CD14-positive monocyte (primary cell): ENCODE measurements around the gene AFDN. TPM values are rescaled to one million over a fixed set of nuclear protein-coding genes. Genes with fewer than 3 reads are reported as not detected.

Source experiments
- DNase-seq, 3 donors: peaks; one replicate each; pipeline ENCODE4 v3.0.0-alpha.2; 2011 to 2022
- H2AFZ ChIP-seq: 2 replicates; pipeline ENCODE4 v1.6.0; 2012; ENCODE audit warnings: mild to moderate bottlenecking, low read depth, low read length, inconsistent platforms; ENCODE audit not compliant: insufficient read depth, poor library complexity, severe bottlenecking
- H3K27ac ChIP-seq, 2 donors: 1 replicate in 1 of 2; 2 replicates in 1 of 2; pipeline ENCODE4 v1.5.1; 2012 to 2013; ENCODE audit warnings: low read length in 2 of 2, control low read depth in 1 of 2, inconsistent platforms in 1 of 2, low read depth in 1 of 2, mild to moderate bottlenecking in 1 of 2
- H3K27me3 ChIP-seq, 2 donors: one replicate each; pipeline versions ENCODE4 v1.6.0 to v1.6.1; 2011 to 2013; ENCODE audit warnings: low read length in 2 of 2; ENCODE audit not compliant: control insufficient read depth in 2 of 2, insufficient read depth in 2 of 2
- H3K36me3 ChIP-seq, 2 donors: replicated peaks in 1 of 2; 1 replicate in 1 of 2; 2 replicates in 1 of 2; pipeline versions ENCODE4 v1.5.1 to v1.6.1; 2012 to 2013; ENCODE audit warnings: low read length in 2 of 2, control low read depth in 1 of 2, inconsistent platforms in 1 of 2, mild to moderate bottlenecking in 1 of 2; ENCODE audit not compliant: insufficient read depth in 2 of 2, control insufficient read depth in 1 of 2
- H3K4me1 ChIP-seq, 2 donors: 1 replicate in 1 of 2; 2 replicates in 1 of 2; pipeline versions ENCODE4 v1.5.1 to v1.6.1; 2012 to 2013; ENCODE audit warnings: low read length in 2 of 2, control low read depth in 1 of 2, inconsistent platforms in 1 of 2, mild to moderate bottlenecking in 1 of 2, moderate library complexity in 1 of 2; ENCODE audit not compliant: insufficient read depth in 2 of 2, control insufficient read depth in 1 of 2
- H3K4me2 ChIP-seq: replicated peaks from 2 replicates; pipeline ENCODE3; 2012; ENCODE audit warnings: low read length, moderate library complexity, mild to moderate bottlenecking; ENCODE audit not compliant: poor library complexity, severe bottlenecking; ENCODE audit errors: extremely low read depth
- H3K4me3 ChIP-seq, 3 experiments: fragments of 200-600 bp in 1 of 3; sonication (generic) in 1 of 3; replicated peaks in 1 of 3; 1 replicate in 2 of 3; 2 replicates in 1 of 3; pipeline ENCODE4 v1.5.1; 2011 to 2013; ENCODE audit warnings: low read length in 3 of 3, mild to moderate bottlenecking in 3 of 3, control low read depth in 2 of 3, low read depth in 2 of 3, inconsistent platforms in 1 of 3, moderate library complexity in 1 of 3
- H3K79me2 ChIP-seq: 2 replicates; pipeline ENCODE4 v1.6.0; 2012; ENCODE audit warnings: mild to moderate bottlenecking, control low read depth, inconsistent platforms, low read length, moderate library complexity; ENCODE audit not compliant: insufficient read depth
- H3K9ac ChIP-seq: 2 replicates; pipeline ENCODE4 v1.6.0; 2017; ENCODE audit warnings: low read length, mild to moderate bottlenecking; ENCODE audit not compliant: insufficient read depth, poor library complexity, severe bottlenecking
- H3K9me3 ChIP-seq, 2 donors: replicated peaks in 1 of 2; 1 replicate in 1 of 2; 2 replicates in 1 of 2; pipeline versions ENCODE4 v1.5.1 to v1.6.1; 2012 to 2013; ENCODE audit warnings: low read length in 2 of 2, control low read depth in 1 of 2; ENCODE audit not compliant: control insufficient read depth in 1 of 2, insufficient read depth in 1 of 2
- H4K20me1 ChIP-seq: 2 replicates; pipeline ENCODE4 v1.6.0; 2012; ENCODE audit warnings: mild to moderate bottlenecking, low read length, control low read depth, moderate library complexity; ENCODE audit not compliant: insufficient read depth
- H3K27ac Mint-ChIP-seq, 7 donors: one replicate each; pipeline ENCODE4 v1.8.0; 2020; ENCODE audit warnings: mild to moderate bottlenecking in 7 of 7, mixed read lengths in 7 of 7, moderate library complexity in 6 of 7, inconsistent platforms in 2 of 7
- H3K27me3 Mint-ChIP-seq, 3 donors: one replicate each; pipeline ENCODE4 v1.8.0; 2021 to 2022; ENCODE audit warnings: low read depth in 3 of 3, mild to moderate bottlenecking in 3 of 3, mixed read lengths in 3 of 3, moderate library complexity in 3 of 3, inconsistent platforms in 1 of 3
- H3K36me3 Mint-ChIP-seq, 2 donors: one replicate each; pipeline ENCODE4 v1.8.0; 2020; ENCODE audit warnings: mixed read lengths in 2 of 2, inconsistent platforms in 1 of 2, mild to moderate bottlenecking in 1 of 2
- H3K4me1 Mint-ChIP-seq: one replicate; pipeline ENCODE4 v1.8.0; 2020; ENCODE audit warnings: mild to moderate bottlenecking, mixed read lengths
- H3K4me3 Mint-ChIP-seq, 2 donors: one replicate each; pipeline ENCODE4 v1.8.0; 2020; ENCODE audit warnings: mild to moderate bottlenecking in 2 of 2, mixed read lengths in 2 of 2, moderate library complexity in 1 of 2
- H3K9me3 Mint-ChIP-seq, 7 donors: one replicate each; pipeline ENCODE4 v1.8.0; 2020 to 2022; ENCODE audit warnings: mixed read lengths in 7 of 7, mild to moderate bottlenecking in 6 of 7, moderate library complexity in 6 of 7, inconsistent platforms in 2 of 7
- CTCF ChIP-seq: fragments of 200-600 bp; IDR thresholded peaks from one replicate; pipeline ENCODE4 v1.8.0; 2022; ENCODE audit warnings: antibody characterized with exemption, mild to moderate bottlenecking
- WGBS: methylation state at CpG from one replicate; pipeline ENCODE4 v1.1.5; 2013; ENCODE audit warnings: missing lambda C conversion rate; ENCODE audit not compliant: insufficient coverage; 5-methylcytosine and 5-hydroxymethylcytosine counted together
- intact Hi-C, 2 donors: fragments of 100-400 bp; cut with micrococcal nuclease; formaldehyde crosslinking; loops; one replicate each; pipeline versions ENCODE4 v1.15.0 to v1.15.1; 2023
- polyA plus RNA-seq, 3 donors: library from polyadenylated mRNA; depleted of rRNA in 1 of 3; unstranded in 2 of 3; stranded (reverse) in 1 of 3; fragments of 300-500 nt in 2 of 3; fragments of >200 nt in 1 of 3; fragmentation: Illumina TruSeq in 2 of 3; gene quantifications; 1 replicate in 2 of 3; 2 replicates in 1 of 3; pipeline ENCODE4 v1.2.3, GENCODE V29; 2012 to 2021

Gene AFDN
- polyA plus RNA-seq, 3 donors, result 0.03 to 1.5 TPM; not detected in 1

GRCh38 chr6:167925026-167925425 lies 98.3 kb downstream of the AFDN start:
- no peak for DNase-seq
- no peak for TF ChIP-seq CTCF
- no peaks in the 10 kb centered on the region for H3K79me2 ChIP-seq
- H3K4me3 Mint-ChIP-seq, result no peak overlapping the region
- H3K36me3 Mint-ChIP-seq, result no peaks in the 10 kb centered on the region
- no peak overlapping the region for H3K27ac ChIP-seq
- H3K27ac Mint-ChIP-seq, result no peak overlapping the region
- H2AFZ ChIP-seq, result no peak overlapping the region
- no peaks in the 10 kb centered on the region for H3K9me3 Mint-ChIP-seq
- no peaks in the 10 kb centered on the region for H3K36me3 ChIP-seq
- H3K4me1 ChIP-seq, result no peaks in the 10 kb centered on the region
- H3K4me3 ChIP-seq, result no peak overlapping the region
- no peaks in the 10 kb centered on the region for H4K20me1 ChIP-seq
- H3K4me1 Mint-ChIP-seq, result no peaks in the 10 kb centered on the region
- WGBS, result 99% methylated on average over 6 of the region's 7 CpGs
- intact Hi-C loops, result no loop called here
- H3K27me3 ChIP-seq, result no peaks in the 10 kb centered on the region
- peaks cover 0 to 3% (median 2%) of the 10 kb centered on the region in 3 donors for H3K27me3 Mint-ChIP-seq
- H3K4me2 ChIP-seq, result no peak overlapping the region
- no peaks in the 10 kb centered on the region for H3K9me3 ChIP-seq
- H3K9ac ChIP-seq, result no peak overlapping the region

GRCh38 chr6:167927246-167927645 lies 100.5 kb downstream of the AFDN start:
- Histone ChIP-seq H3K4me2 (no peak overlapping the region), H3K9me3 (no peaks in the 10 kb centered on the region), H2AFZ (no peak overlapping the region), H3K9ac (no peak overlapping the region), H3K79me2 (no peaks in the 10 kb centered on the region), H3K4me1 (no peaks in the 10 kb centered on the region), H3K4me3 (no peak overlapping the region), H3K27me3 (no peaks in the 10 kb centered on the region), H4K20me1 (no peaks in the 10 kb centered on the region), H3K36me3 (no peaks in the 10 kb centered on the region), H3K27ac (no peak overlapping the region)
- no peak for DNase-seq
- Mint-ChIP-seq H3K9me3 (no peaks in the 10 kb centered on the region), H3K4me1 (no peaks in the 10 kb centered on the region), H3K27ac (no peak overlapping the region), H3K27me3 (peaks cover 0 to 3% (median 2%) of the 10 kb centered on the region in 3 donors), H3K36me3 (no peaks in the 10 kb centered on the region), H3K4me3 (no peak overlapping the region)
- no peak for TF ChIP-seq CTCF
- intact Hi-C loops, result no loop called here
- 90% methylated on average over 4 of the region's 6 CpGs for whole genome bisulfite sequencing
